ENCODE data around the gene PYY.
"Not testable (repeated sequence)": the region's sequence is repeated elsewhere in the genome, so short reads cannot be mapped to it uniquely, and the experiment has no call there.

The PYY gene

DNA sequence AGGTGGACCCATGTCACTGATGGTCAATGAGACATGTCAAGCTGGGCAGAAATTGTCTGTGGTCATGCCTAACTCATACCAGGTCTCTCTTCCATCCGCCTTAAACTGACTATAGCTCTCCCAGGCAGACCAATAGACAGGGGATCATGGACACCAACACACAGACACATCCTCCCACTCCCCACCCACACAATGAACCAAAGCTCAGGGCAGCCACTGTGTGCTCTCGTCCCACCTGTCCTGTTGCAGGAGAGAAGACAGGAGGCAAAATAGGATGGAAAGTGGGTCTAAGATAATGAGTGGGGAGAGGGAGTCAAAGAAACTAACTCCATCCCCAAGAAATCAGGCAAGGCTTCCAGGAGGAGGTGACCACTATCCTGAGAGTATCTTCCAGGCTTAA lies 3.2 kb downstream of the PYY start:
- in situ Hi-C loops (cut with HindIII; ENCODE audit: low sequenced_read_pairs): loop anchor here (5.0 kb wide), 1 partner anchor 42 kb away; no protein-coding TSS in a partner anchor

- in situ Hi-C loops (cut with HindIII; ENCODE audit: low sequenced_read_pairs): loop anchor here (5.0 kb wide), 1 partner anchor 43 kb away; no protein-coding TSS in a partner anchor
Observed at GRCh38 chr17:43949781-43950180, 4.0 kb downstream of the PYY start.

DNA sequence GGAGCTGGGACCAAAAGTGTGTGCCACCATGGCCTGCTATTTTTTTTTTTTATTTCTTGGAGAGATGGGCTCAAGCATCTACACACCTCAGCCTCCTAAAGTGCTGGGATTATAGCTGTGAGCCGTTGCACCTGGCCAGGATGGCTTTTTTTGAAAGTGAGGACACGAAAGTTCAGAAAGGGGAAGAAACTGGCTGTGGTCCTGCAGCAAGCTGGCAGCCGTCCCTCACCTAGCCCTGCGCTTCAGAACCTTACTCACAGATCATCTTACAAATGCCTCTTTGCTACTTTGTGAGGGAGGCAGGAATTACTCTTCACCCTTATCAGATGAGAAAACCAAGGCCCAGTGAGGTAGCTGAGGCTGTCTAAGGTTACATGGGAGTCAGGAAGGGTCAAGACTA lies 7.0 kb downstream of the PYY start:
- in situ Hi-C loops (cut with HindIII; ENCODE audit: low sequenced_read_pairs): no loop called here

- in situ Hi-C loops (cut with HindIII; ENCODE audit: low sequenced_read_pairs): no loop called here
Observed at GRCh38 chr17:43945074-43945829, 8.5 kb downstream of the PYY start.

- in situ Hi-C loops (cut with HindIII; ENCODE audit: low sequenced_read_pairs): no loop called here
Observed at GRCh38 chr17:43942051-43942685, 11.6 kb downstream of the PYY start, which contains the start of gene PPY. PPY (minus strand) TSS chr17:43942476; CDS start chr17:43941654, 822 bp downstream.

DNA sequence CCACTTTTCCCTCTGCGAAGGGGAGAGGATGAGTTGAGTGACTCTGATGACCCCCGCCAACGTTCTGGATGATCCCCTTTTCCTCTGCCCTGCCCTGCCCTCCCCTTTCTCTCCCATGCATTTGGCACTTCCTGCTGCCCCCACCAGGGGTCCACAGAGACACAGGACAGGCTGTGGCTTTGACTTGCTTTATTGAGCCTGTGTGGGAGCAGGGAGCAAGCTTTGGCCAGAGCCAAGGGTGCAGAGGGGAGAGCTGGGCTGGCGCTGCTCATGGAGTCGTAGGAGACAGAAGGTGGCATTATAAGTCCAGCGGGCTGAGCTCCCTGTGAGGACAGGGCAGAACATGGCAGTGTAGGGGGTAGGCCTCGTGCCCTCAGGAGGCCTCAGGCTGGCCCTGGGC lies 13.1 kb downstream of the PYY start:
- in situ Hi-C loops (cut with HindIII; ENCODE audit: low sequenced_read_pairs): no loop called here

DNA sequence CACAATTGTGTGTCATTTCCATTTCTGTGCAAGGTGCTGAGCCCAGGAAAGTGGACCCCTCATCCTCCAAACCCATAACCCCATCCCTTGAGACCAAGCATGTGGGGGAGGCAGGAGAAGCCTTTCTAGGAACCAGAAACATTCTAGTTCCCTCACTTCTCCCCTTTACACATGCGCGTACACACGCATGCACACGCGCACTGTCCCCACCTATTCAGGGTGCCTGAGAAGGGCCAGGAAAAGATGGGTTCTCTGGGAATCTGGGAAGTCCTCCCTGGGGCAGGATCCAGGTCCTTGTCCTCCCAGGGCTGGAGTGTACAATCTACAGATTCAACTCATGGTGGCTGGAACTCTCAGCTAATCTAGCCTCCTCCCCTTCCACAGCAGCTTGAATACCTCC lies 13.9 kb downstream of the PYY start:
- in situ Hi-C loops (cut with HindIII; ENCODE audit: low sequenced_read_pairs): no loop called here

GRCh38 chr17:43939452-43939851 lies 14.3 kb downstream of the PYY start:
- in situ Hi-C loops (cut with HindIII; ENCODE audit: low sequenced_read_pairs): not testable (repeated sequence)

DNA sequence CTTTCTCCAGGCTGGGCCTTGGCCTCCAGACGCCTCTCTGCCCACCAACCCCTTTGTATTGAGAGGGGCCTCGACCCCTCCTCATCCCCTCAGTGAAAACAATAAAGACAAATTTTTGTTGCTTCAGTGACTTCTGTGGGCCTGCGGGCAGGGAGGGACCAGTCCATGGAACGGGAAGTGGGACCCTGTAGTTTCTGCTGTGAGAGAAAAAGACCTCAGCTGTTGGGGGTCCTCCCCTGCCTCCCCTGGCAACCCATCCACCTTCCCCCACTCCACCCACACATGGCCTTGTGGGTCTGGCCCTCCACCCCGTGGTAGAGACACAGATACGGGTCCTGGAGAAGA lies 14.9 kb downstream of the PYY start:
- in situ Hi-C loops (cut with HindIII; ENCODE audit: low sequenced_read_pairs): no loop called here

- in situ Hi-C loops (cut with HindIII; ENCODE audit: low sequenced_read_pairs): no loop called here
Observed at GRCh38 chr17:43936434-43936833, 17.3 kb downstream of the PYY start.

DNA sequence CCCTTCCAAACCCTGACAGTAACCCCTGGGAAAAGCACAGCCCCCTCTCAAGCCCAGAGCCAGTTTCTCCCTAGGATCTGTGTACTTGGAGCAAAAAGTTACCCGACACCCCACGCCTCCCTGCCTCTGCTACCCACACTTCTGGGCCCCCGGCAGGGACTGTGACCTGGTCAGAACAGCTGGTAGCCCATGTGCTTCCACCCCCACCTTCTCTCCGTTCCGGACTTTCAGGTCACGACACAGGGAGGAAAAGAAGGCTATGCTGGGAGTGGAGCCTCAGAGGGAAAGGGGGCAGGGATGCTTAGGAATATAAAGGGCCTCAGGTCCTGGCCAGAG lies 17.8 kb downstream of the PYY start:
- in situ Hi-C loops (cut with HindIII; ENCODE audit: low sequenced_read_pairs): no loop called here

DNA sequence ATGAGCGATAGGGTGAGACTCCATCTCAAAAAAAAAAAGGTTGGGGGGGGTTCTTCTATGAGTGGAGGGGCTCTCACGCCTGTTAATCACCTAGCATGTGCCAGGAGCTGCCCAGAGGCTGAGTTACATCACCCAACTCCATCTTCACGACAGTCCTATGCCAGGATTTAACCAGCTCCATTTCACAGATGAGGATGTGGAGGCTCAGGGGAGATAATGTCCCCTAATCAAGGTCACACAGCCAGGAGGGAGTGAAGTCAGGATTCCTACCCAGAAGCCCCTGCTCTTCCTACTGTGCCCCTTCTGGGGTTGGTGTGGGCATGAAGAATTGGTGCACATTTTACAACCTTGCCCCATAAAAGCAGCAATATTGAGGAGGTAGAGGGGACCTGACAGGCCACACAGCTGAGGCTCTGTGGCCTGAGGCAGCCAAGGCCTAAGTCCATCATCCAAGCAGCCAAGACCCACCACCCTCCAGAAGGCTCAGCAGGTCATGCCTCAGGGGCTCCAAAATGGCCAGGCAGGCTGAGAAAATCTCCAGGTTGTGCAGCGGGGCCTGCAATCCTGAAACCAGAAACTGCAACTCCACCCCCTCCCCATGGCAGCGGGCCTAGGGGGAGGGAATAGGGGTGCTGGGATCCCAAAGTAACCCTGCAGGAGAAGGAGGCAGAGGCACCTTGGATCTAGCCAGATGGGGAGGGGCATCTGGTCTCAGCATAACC lies 18.4 kb downstream of the PYY start:
- in situ Hi-C loops (cut with HindIII; ENCODE audit: low sequenced_read_pairs): no loop called here

DNA sequence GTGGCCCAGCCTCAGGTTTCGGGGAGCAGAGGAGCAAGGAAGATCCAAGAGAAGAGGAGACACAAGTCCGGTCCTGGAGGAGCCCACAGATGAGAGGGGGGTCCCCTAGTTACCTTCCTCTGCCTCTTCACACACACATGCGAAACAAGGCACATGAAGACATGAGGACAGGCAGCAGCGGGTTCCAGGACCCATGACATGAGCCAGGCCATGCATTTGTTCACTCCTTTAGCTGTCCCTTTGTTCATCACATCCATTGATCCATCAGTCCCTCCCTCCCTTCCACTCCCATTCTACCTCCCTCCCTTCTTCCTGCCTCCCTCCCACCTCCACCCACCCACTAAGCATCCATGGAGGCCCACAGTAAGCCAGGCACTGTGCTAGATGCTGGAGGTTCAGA lies 20.8 kb downstream of the PYY start:
- in situ Hi-C loops (cut with HindIII; ENCODE audit: low sequenced_read_pairs): no loop called here

- in situ Hi-C loops (cut with HindIII; ENCODE audit: low sequenced_read_pairs): no loop called here
Observed at GRCh38 chr17:43932357-43932756, 21.4 kb downstream of the PYY start.

GRCh38 chr17:43931062-43931571 lies 22.6 kb downstream of the PYY start:
- in situ Hi-C loops (cut with HindIII; ENCODE audit: low sequenced_read_pairs): no loop called here

DNA sequence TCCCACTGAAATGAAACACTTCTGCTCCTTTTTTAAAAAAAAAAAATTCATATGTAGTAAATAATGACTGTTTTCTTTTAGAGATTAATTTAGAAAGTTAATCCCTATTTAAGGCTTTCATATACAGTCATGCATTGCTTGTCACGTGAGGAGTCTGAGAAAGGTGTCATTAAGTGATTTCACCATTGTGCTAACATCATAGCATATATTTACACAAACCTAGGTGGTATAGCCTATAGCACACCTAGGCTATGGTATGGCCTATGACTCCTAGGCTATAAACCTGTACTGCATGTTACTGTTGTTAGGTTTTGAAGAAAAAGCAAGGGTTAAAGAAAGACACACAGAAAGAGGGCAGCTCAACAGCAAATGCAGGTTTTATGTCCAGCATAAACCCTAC lies 25.1 kb downstream of the PYY start:
- in situ Hi-C loops (cut with HindIII; ENCODE audit: low sequenced_read_pairs): loop anchor here (5.0 kb wide), 1 partner anchor 86 kb away; no protein-coding TSS in a partner anchor

GRCh38 chr17:43927929-43928328 lies 25.8 kb downstream of the PYY start:
- in situ Hi-C loops (cut with HindIII; ENCODE audit: low sequenced_read_pairs): loop anchor here (5.0 kb wide), 1 partner anchor 86 kb away; no protein-coding TSS in a partner anchor

DNA sequence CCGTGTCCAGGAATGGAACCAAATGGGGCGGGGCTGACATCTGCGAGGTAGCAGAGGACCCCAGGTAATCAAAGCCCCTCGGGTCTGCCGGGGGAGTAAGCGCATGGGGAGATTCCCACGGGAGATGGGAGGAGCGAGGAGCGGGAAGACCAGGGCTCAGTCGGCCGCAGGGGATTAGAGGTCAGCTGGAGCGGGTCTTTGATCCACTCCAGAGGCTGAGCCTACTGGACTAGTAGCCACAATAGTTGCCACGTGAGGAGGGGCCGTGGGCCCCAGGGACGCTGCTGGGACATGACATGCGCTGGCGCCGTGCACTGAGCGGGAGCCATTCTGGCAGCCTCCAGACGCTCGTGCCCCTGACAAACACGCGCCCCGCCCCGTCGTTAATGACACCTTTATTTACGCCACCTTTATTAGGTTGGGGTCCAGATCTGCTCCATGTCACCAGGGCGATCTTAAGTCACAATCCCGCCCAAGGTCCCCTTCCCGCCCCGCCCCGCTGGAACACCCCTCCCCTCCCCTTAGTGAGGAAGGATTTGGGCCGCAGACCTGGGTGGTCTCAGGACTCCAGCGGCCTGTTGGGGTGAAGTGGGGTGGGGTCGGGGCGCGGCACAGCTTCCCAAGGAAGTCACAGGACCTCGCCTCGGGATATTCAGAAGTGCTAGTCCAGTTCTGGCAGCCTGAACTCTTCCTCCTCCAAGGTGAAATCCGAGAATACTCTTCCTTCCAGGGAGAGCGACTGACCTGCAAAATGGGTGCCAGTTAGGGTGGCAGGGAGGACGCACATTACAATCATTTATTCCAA lies 26.5 kb downstream of the PYY start:
- in situ Hi-C loops (cut with HindIII; ENCODE audit: low sequenced_read_pairs): loop anchor here (5.0 kb wide), 1 partner anchor 85 kb away; no protein-coding TSS in a partner anchor

DNA sequence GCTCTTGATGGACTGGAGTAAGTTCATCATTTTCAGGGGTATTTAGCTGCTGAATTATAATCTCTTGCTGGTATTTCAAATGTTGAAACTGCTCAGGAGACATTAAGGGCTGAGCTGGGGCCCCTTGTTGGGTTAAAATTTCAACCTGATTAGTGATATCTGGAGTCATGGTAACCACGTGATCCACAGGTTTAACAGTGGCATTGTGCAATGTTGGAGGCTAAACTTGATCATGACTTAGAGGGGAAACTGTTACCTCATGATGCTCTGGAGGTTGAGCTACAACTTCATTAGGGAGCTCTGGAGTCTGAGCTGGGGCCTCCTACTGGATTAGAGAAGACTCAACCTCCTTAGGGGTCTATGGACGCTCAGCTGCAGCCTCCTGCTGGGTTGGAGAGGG lies 29.2 kb downstream of the PYY start:
- in situ Hi-C loops (cut with HindIII; ENCODE audit: low sequenced_read_pairs): no loop called here

- in situ Hi-C loops (cut with HindIII; ENCODE audit: low sequenced_read_pairs): no loop called here
Observed at GRCh38 chr17:43920500-43921095, 33.1 kb downstream of the PYY start.

Data from endothelial cell of hepatic sinusoid (primary cell).